Fibroblast of villous mesenchyme (primary cell): ENCODE measurements around the gene EN2. TPM values are rescaled to one million over a fixed set of nuclear protein-coding genes. Genes with fewer than 3 reads are reported as not detected.
"Not testable (repeated sequence)": the region's sequence is repeated elsewhere in the genome, so short reads cannot be mapped to it uniquely, and the experiment has no call there.

Experiments used
- DNase-seq: peaks from one replicate; pipeline ENCODE4 v3.0.0-alpha.2; 2010; ENCODE audit warnings: low read depth
- H3K4me3 ChIP-seq: 2 replicates; pipeline ENCODE4 v1.5.1; 2011; ENCODE audit warnings: low read depth, mild to moderate bottlenecking, low read length
- CTCF ChIP-seq: IDR thresholded peaks from 2 replicates; pipeline ENCODE4 v1.5.1; 2012; ENCODE audit warnings: low read depth, mild to moderate bottlenecking, low read length; ENCODE audit not compliant: insufficient read depth
- total RNA-seq: library from RNA; depleted of rRNA; stranded (reverse); fragments of >200 nt; gene quantifications from 2 replicates; pipeline ENCODE4 v1.2.3, GENCODE V29; 2012

Gene EN2
- total RNA-seq, 1 donor: not detected

GRCh38 chr7:155435110-155435509, 22.8 kb upstream of the EN2 start:
- TF ChIP-seq CTCF: no peak
- no peak overlapping the region for H3K4me3 ChIP-seq
- DNase-seq: no peak

- no peak for DNase-seq
These were observed 20.1 kb upstream of the EN2 start for GRCh38 chr7:155437836-155438235.

GRCh38 chr7:155438777-155439176, 19.2 kb upstream of the EN2 start:
- no peak overlapping the region for H3K4me3 ChIP-seq
- TF ChIP-seq CTCF: no peak
- no peak for DNase-seq

More at GRCh38 chr7:155437836-155438235, 20.1 kb upstream of the EN2 start:
- no peak for TF ChIP-seq CTCF
- H3K4me3 ChIP-seq: no peak overlapping the region

- no peak for TF ChIP-seq CTCF
- no peak for DNase-seq
- no peak overlapping the region for H3K4me3 ChIP-seq
These were observed 18.5 kb upstream of the EN2 start for GRCh38 chr7:155439311-155440017.

- no peak for TF ChIP-seq CTCF
- H3K4me3 ChIP-seq: no peak overlapping the region
- no peak for DNase-seq
These were observed 17.9 kb upstream of the EN2 start for GRCh38 chr7:155440018-155440410.

- no peak for TF ChIP-seq CTCF
- DNase-seq: no peak
- H3K4me3 ChIP-seq: no peak overlapping the region
These were observed 16.1 kb upstream of the EN2 start for GRCh38 chr7:155441856-155442255.

- no peak for DNase-seq
- no peak for TF ChIP-seq CTCF
- H3K4me3 ChIP-seq: no peak overlapping the region
These were observed 13.2 kb upstream of the EN2 start for GRCh38 chr7:155444746-155445145.

GRCh38 chr7:155445606-155446005, 12.3 kb upstream of the EN2 start:
- not testable (repeated sequence) for DNase-seq

More at GRCh38 chr7:155445606-155446005, 12.3 kb upstream of the EN2 start:
- H3K4me3 ChIP-seq: not testable (repeated sequence)
